Adrenal gland (tissue), 19 donors: Measurements from ENCODE around the gene CAPZA3. TPM values are rescaled to one million over a fixed set of nuclear protein-coding genes. Genes with fewer than 3 reads are reported as not detected.
"Not testable (repeated sequence)": the region's sequence is repeated elsewhere in the genome, so short reads cannot be mapped to it uniquely, and the experiment has no call there.

Source experiments
- DNase-seq, 7 donors: peaks; one replicate each; pipeline ENCODE4 v3.0.0-alpha.2; 2019 to 2020
- H3K27ac ChIP-seq, 5 donors: fragments of 200-600 bp; sonication (generic) in 4 of 5; 1 replicate in 3 of 5; 2 replicates in 2 of 5; pipeline versions ENCODE4 v1.5.1 to v1.8.0; 2016 to 2020; ENCODE audit warnings: mild to moderate bottlenecking in 1 of 5
- H3K27me3 ChIP-seq: fragments of 200-600 bp; 2 replicates; pipeline ENCODE4 v1.8.0; 2021
- H3K36me3 ChIP-seq, 2 donors: fragments of 200-600 bp; replicated peaks in 1 of 2; 1 replicate in 1 of 2; 2 replicates in 1 of 2; pipeline versions ENCODE4 v1.5.1 to v1.8.0; 2018 to 2022
- H3K4me1 ChIP-seq, 2 donors: fragments of 200-600 bp; replicated peaks in 1 of 2; 1 replicate in 1 of 2; 2 replicates in 1 of 2; pipeline versions ENCODE4 v1.5.1 to v1.8.0; 2018 to 2021
- H3K4me3 ChIP-seq, 4 donors: fragments of 200-600 bp; sonication (generic) in 3 of 4; one replicate each; pipeline ENCODE4 v1.5.1; 2016 to 2018
- H3K9me3 ChIP-seq, 3 donors: fragments of 200-600 bp; sonication (generic) in 1 of 3; replicated peaks in 1 of 3; 1 replicate in 2 of 3; 2 replicates in 1 of 3; pipeline versions ENCODE4 v1.5.1 to v1.8.0; 2016 to 2021
- CTCF ChIP-seq, 6 experiments: fragments of 450-650 bp in 4 of 6; fragments of 200-600 bp in 2 of 6; sonication (generic) in 1 of 6; IDR thresholded peaks; 1 replicate in 5 of 6; 2 replicates in 1 of 6; pipeline versions ENCODE4 v1.5.1 to v1.8.0; 2016 to 2021; ENCODE audit warnings: antibody characterized with exemption in 6 of 6, mild to moderate bottlenecking in 2 of 6, moderate library complexity in 1 of 6
- POLR2A ChIP-seq, 2 donors: fragments of 450-650 bp; IDR thresholded peaks; one replicate each; pipeline ENCODE4 v1.6.1; 2017; ENCODE audit warnings: antibody characterized with exemption in 2 of 2, mild to moderate bottlenecking in 2 of 2, moderate library complexity in 1 of 2
- WGBS, 4 donors: extraction: QIAGEN DNeasy Blood & Tissue Kit in 2 of 4; methylation state at CpG; one replicate each; pipeline versions ENCODE4 v1.1.5 to v1.1.7; 2013 to 2017; 5-methylcytosine and 5-hydroxymethylcytosine counted together
- intact Hi-C, 2 donors: fragments of 100-400 bp; cut with DNase I; formaldehyde crosslinking; loops; one replicate each; pipeline versions ENCODE4 v1.14.1 to v1.15.0; 2022 to 2023
- long read RNA-seq, 10 donors: library from polyadenylated mRNA in 3 of 10; unstranded in 2 of 10; stranded (forward) in 1 of 10; transcript quantifications; one replicate each; pipeline ENCODE4 v2.0.0 and lab custom pipeline, GENCODE V29; 2021 to 2026
- polyA plus RNA-seq, 3 donors: library from polyadenylated mRNA; stranded (reverse); fragments of 200-250 nt in 2 of 3; fragments of 350-450 nt in 1 of 3; fragmentation: Illumina TruSeq in 1 of 3; extraction: RNeasy Lipid Tissue Mini Kit (QIAGEN cat#74804) in 1 of 3; gene quantifications; one replicate each; pipeline ENCODE4 v1.2.3, GENCODE V29; 2013 to 2014
- total RNA-seq, 9 donors: library from RNA; depleted of rRNA in 4 of 9; stranded (reverse); fragments of >200 nt in 4 of 9; fragments of 120-200 nt in 1 of 9; fragmentation: NEBNext Ultra II Directional in 1 of 9; extraction: Animal tissue kit (Norgen Biotek cat#: 25700) in 1 of 9; gene quantifications; one replicate each; pipeline versions ENCODE4 v1.1.0 to v1.2.4, GENCODE V29; 2013 to 2023
- donor health status: healthy with polysubstance abuse.
- donor health status: Bipolar disorder and iron deficiency.
- donor health status: DM: yes; HTN: yes; CAD: no.
- donor health status: DM: no; HTN: no; CAD: no.
- donor health status: DM: no; HTN: no; CAD: no.
- donor health status: DM: yes; HTN: yes; CAD: no.

Gene CAPZA3
- total RNA-seq (not detected), polyA plus RNA-seq (under 1 TPM in 1 of 3 donors, not detected in 2; 0.17 TPM)
- long read RNA-seq, donor 1 = 0 reads
- long read RNA-seq, donor 2 = 0 reads
- long read RNA-seq, donor 3 = 0 reads
- long read RNA-seq, donor 4 = 0 reads
- long read RNA-seq, donor 5 = 0 reads
- long read RNA-seq, donor 6 = 0 reads
- long read RNA-seq, donor 7 = 0 reads
- long read RNA-seq, donor 8 = 0 reads
- long read RNA-seq, donor 9 = 0 reads
- long read RNA-seq, donor 10 = 0 reads

DNA sequence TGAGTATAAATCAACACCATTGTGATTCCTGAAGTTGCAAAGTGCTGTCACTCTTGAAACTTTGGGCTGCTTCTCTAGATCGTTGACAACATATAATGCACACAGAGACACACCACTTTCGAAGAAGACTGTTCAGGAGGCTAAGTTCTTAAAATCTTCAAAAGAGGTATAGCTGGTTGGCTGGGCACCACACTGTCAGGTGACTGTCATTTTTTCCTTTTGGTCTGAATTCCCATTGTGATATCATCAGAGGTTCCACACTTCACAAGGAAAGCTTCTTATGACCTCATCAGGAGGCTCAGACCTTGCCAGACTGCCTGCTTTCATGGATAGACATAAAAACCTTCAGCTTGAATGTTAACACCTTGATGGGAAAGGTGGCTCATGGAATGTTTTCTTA, at the start of gene CAPZA3, which contains the start of gene PLCZ1:
Gene CAPZA3, plus strand, starts transcription at position 301 of the 400 bp plus-strand sequence. CDS start 150 bp downstream, outside the sequence.
Gene PLCZ1, minus strand, starts transcription at position 194 of the 400 bp plus-strand sequence. CDS start 641 bp downstream, outside the sequence.
- no peak for DNase-seq
- WGBS, 4 donors = 77 to 92% (median 88%) methylated on average over 2 of the region's 2 CpGs
- H3K4me1 ChIP-seq = peaks cover 0 to 9% of the 10 kb centered on the region in 2 donors
- H3K9me3 ChIP-seq = peaks cover 0 to 4% (median 0%) of the 10 kb centered on the region in 3 donors
- no peak within 1 kb of the TSS for H3K27ac ChIP-seq
- intact Hi-C loops = no loop called here
- TF ChIP-seq POLR2A (IDR thresholded peaks at IDR 0.05) (no peak), CTCF (IDR thresholded peaks at IDR 0.05) (no peak)
- H3K4me3 ChIP-seq = no peak within 1 kb of the TSS
- no peaks in the 10 kb centered on the region for H3K36me3 ChIP-seq
- no peaks in the 10 kb centered on the region for H3K27me3 ChIP-seq

GRCh38 chr12:18689771-18690170, 48.1 kb upstream of the CAPZA3 start:
- TF ChIP-seq CTCF (IDR thresholded peaks at IDR 0.05) = no peak
- no peak for TF ChIP-seq POLR2A (IDR thresholded peaks at IDR 0.05)
- Histone ChIP-seq H3K4me1 (no peaks in the 10 kb centered on the region), H3K27me3 (no peaks in the 10 kb centered on the region), H3K36me3 (no peaks in the 10 kb centered on the region), H3K27ac (no peak overlapping the region), H3K9me3 (no peaks in the 10 kb centered on the region), H3K4me3 (no peak overlapping the region)
- no peak for DNase-seq
- 75 to 78% (median 76%) methylated on average over 3 of the region's 3 CpGs for WGBS, 4 donors
- intact Hi-C loops = no loop called here

GRCh38 chr12:18690653-18691052, 47.3 kb upstream of the CAPZA3 start:
- Histone ChIP-seq H3K9me3 (no peaks in the 10 kb centered on the region), H3K27me3 (no peaks in the 10 kb centered on the region), H3K27ac (no peak overlapping the region), H3K36me3 (no peaks in the 10 kb centered on the region), H3K4me1 (no peaks in the 10 kb centered on the region), H3K4me3 (no peak overlapping the region)
- 86 to 93% (median 90%) methylated on average over 4 of the region's 4 CpGs for WGBS, 4 donors
- DNase-seq = no peak
- TF ChIP-seq CTCF (IDR thresholded peaks at IDR 0.05) (no peak), POLR2A (IDR thresholded peaks at IDR 0.05) (no peak)
- intact Hi-C loops = no loop called here

DNA sequence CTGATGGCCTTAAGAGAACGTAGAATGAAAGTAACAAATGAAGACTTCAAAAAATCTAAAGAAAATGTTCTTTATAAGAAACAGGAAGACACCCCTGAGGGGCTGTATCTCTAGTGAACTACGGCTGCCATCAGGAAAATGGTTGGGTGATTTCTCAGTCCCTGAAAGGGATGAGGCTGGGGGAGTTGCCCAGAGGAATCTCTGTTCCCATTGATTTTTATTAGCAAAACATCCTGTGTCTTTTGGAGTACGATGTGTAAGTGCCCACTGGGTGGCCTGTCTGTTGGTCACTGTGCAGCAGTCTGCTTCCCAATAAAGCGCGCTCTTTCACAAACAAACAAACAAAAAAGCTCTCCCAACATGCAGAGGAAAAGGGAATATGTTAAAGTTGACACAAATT, 43.9 kb upstream of the CAPZA3 start:
- H3K9me3 ChIP-seq, H3K27me3 ChIP-seq, intact Hi-C loops, H3K27ac ChIP-seq, H3K4me1 ChIP-seq, H3K4me3 ChIP-seq, DNase-seq, H3K36me3 ChIP-seq: not testable (repeated sequence)
- 83 to 87% (median 85%) methylated on average over 5 of the region's 5 CpGs for WGBS, 4 donors
